HG03039 (cell line): ENCODE data around the gene FOLR1.
"Not testable (repeated sequence)": the region's sequence is repeated elsewhere in the genome, so short reads cannot be mapped to it uniquely, and the experiment has no call there.

Experiments used
- ATAC-seq: cut with Tn5 transposase; IDR thresholded peaks from one replicate; pipeline ENCODE4 v1.9.1; 2021; ENCODE audit warnings: mild to moderate bottlenecking, moderate library complexity; ENCODE audit not compliant: unreplicated experiment

Gene FOLR1

DNA sequence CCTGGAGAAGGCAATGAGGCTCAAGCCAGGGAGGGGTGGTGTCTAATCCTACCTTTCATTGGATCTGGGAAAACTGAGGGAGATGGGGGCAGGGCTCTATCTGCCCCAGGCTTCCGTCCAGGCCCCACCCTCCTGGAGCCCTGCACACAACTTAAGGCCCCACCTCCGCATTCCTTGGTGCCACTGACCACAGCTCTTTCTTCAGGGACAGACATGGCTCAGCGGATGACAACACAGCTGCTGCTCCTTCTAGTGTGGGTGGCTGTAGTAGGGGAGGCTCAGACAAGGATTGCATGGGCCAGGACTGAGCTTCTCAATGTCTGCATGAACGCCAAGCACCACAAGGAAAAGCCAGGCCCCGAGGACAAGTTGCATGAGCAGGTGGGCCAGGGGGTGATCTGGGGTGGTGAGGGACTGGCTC, at the start of gene FOLR1:
FOLR1 (plus strand) TSS at position 180 of the 421 bp plus-strand sequence; CDS start at position 214, 34 bp downstream.
- ATAC-seq = no peak

DNA sequence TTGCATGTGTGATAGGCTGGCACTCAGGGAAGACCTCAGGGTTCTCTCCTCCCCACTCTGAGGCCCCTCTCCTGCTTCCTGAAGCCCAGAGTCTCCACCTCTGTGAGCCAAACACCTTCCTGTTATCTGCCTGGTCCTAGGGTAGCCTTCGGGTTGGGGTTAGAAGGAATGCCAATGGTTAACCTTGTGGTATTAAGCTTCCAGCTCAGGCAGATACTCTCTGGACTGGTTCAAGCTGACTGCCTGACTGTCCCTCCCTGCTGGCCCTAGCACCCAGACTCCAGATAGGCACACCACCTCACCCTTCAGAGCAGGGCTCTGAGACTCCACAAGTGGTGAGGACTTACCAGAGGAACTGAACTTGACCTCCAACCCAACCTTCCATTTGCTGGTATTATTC, 49.4 kb upstream of the FOLR1 start:
- not testable (repeated sequence) for ATAC-seq

DNA sequence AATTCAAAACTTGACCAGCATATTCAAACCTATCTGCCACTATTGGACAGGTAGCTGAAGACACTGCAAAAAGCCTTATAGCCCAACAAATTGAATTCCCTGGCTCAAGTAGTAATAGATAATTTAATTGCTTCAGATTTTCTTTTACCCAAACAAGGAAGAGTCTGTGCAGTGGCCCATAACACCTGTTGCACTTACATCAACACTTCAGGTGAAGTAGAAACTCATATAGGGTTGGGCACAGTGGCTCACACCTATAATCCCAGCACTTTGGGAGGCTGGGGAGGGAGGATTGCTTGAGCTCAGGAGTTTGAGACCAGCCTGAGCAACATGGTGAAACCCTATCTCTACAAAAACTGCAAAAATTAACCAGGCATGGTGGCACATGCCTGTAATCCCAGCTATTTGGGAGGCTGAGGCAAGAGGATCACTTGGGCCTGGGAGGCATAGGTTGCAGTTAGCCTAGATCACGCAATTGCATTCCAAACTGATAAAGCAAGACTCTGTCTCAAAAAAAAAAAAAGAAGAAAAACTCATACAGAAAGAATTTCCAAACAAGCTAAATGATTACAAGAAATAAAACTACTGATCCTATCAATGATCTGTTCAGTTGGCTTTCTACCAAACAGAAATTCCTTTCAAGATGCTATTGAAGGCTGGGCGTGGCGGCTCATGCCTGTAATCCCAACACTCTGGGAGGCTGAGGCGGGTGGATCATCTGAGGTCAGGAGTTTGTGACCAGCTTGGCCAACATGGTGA, 47.0 kb upstream of the FOLR1 start:
- ATAC-seq = no peak

DNA sequence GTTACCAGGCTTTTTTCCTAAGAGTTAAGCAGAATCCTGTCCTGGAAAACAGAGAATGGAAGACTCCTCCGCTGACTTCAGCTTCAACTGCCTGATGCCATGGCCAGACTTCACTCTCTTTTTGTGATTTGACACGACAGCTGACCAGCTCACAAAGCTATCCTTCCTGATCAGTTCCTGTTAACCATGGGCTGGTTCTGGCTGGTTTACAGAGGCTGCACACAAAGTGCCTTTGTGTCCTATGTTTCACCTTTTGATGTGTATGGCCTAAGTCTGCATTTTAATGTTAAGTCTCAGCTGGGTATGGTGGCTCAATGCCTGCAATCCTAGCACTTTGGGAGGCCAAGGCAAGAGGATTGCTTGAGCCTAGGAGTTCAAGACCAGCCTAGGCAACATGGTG, 45.3 kb upstream of the FOLR1 start:
- no peak for ATAC-seq

DNA sequence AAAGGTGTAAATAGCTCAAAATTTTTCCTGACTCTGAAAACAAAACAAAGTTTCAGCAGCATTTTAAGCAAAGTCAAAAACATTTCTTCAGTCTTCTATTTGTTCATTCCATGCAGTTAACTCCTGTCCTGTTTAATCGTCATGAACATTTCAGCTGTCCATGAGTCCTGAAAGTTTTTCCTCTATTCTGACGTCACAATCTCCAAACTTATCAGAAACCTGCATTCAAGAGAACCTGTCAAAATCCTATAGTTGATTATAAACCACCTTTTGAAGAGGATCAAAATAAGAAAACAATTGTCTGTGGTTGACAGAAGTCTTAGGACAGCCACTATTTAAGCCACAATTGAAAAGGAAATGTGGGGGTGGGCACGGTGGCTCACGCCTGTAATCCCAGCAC, 41.1 kb upstream of the FOLR1 start:
- no peak for ATAC-seq

DNA sequence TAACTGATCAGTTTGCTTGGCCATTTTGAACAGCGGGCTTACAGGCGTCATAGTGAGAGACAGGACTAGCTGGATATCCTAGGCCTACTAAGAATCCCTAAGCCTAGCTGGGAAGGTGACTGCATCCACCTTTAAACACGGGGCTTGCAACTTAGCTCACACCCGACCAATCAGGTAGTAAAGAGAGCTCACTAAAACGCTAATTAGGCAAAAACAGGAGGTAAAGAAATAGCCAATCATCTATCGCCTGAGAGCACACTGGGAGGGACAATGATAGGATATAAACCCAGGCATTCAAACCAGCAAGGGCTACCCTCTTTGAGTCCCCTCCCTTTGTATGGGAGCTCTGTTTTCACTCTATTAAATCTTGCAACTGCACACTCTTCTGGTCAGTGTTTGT, 38.1 kb upstream of the FOLR1 start:
- ATAC-seq = not testable (repeated sequence)

DNA sequence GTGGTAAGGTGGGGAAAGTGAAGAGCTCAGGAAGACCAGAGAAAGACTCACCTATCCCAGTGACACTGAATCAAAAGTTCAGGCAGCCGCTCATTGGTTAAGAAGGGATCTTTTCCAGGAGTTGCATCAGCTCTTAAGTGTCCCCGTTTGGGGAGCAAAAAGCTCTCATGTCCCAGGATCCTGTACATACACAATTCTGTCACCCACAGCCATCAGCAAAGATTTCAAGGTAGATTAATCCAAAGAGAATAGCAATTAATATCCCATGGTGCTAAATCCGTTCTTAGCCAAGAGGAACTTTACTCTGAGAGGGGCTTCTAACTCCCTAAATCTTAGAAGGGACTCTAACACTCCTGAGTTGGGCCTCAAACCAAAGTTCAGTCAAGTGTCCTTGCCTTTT, 37.1 kb upstream of the FOLR1 start:
- no peak for ATAC-seq

DNA sequence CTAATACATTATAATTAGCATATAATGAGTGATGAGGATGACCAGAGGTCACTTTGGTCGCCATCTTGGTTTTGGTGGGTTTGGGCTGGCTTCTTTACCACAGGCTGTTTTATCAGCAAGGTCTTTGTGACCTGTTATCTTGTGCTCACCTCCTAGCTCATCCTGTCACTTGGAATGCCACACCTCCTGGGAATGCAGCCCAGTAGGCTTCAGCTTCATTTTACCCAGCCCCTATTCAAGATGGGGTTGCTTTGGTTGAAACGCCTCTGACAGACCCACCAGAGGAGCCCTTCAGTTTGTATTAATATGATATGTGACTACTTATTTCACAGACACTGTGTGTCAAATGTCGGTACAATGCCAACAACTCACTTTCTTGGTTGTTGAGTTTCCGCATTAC, 36.2 kb upstream of the FOLR1 start:
- no peak for ATAC-seq

DNA sequence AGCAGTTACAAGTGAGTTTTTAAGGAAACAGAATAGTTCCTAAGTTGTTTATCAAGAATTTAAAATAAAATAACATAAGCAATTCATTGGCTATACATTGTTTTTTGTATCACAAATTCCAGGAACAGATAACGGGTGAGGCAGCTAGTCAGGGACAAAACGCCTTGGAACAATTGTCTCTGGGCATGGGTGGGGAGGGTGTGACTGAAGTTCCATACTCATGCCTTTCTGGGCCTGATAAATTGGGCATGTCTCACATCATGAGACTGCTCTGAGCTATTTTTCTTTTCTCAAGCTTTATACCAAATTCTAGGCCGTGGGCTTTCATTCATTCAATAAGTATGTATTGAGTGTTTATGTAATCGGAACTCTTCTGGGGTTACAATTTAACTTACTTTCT, 34.8 kb upstream of the FOLR1 start:
- ATAC-seq = no peak

DNA sequence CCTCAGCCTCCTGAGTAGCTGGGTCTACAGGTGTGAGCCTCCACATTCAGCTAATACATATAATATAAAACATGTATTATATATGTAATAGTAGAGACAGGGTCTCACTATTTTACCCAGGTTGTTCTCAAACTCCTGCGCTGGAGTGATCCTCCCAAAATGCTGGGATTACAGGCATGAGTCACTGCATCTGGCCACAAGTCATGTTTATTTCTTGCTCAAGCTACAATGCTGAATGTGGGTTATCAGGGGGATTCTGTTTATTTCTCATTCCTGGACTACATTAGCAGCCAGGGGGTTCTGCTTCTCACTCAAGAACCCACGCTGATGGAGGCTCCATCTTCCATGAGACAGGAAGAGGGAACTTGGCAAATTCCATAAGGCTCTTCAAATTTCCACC, 31.6 kb upstream of the FOLR1 start:
- no peak for ATAC-seq

DNA sequence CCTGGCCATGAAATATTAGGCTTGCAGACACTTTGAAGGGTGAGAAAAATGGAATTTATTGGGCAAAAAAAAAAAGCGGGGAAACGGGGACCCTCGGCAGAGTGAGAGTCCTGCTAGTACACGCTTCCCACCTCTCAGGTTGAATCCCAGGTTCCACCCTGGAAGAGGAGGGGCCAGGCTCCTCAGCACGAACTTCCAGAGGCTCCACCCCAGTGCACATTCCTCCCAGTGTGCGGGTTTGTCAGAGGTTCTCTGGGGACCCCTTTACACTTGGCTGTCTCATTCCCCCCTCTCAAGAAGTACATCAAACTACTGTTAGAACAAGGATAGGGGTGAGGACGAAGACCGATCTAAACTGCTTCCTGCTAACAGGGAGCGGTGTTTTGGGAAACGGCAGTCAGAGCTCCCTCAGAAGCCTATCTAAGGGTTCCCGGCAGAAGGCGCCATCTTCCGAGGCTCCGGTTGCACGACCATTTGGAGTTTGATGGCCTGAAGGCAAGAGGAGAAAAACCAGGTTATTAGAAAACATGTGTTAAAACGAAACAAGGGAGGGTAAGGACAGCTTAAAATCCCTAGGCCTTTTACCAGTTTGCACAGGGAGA, 28.9 kb upstream of the FOLR1 start:
- no peak for ATAC-seq

DNA sequence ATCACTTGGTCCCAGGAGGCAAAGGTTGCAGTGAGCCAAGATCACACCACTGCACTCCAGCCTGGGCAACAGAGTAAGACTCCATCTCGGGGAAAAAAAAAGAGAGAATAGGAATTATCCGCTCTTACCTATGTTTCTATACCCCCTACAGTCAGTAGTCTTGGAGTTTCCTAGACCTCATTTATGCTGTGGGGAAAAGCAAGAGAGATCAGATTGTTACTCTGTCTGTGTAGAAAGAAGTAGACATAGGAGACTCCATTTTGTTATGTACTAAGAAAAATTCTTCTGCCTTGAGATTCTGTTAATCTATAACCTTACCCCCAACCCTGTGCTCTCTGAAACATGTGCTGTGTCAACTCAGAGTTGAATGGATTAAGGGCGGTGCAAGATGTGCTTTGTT, 27.8 kb upstream of the FOLR1 start:
- ATAC-seq = not testable (repeated sequence)

DNA sequence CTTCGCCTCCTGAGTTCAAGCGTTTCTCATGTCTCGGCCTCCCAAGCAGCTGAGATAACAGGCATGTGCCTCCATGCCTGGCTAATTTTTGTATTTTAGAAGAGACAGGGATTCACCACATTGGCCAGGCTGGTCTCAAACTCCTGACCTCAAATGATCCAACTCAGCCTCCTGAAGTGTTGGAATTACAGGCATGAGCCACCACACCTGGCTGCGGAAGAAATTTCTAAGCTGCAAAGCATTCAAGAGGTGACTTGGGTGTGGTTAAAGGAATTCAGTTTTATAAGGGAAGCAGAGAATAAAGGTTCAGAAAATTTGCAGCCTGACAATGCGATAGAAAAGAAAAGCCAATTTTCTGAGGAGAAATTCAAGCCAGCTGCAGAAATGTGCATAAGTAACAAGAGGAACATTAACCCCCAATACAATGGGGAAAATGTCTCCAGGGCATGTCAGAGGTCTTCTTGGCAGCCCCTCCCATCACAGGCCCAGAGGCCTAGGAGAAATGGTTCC, 22.8 kb upstream of the FOLR1 start:
- ATAC-seq = not testable (repeated sequence)

DNA sequence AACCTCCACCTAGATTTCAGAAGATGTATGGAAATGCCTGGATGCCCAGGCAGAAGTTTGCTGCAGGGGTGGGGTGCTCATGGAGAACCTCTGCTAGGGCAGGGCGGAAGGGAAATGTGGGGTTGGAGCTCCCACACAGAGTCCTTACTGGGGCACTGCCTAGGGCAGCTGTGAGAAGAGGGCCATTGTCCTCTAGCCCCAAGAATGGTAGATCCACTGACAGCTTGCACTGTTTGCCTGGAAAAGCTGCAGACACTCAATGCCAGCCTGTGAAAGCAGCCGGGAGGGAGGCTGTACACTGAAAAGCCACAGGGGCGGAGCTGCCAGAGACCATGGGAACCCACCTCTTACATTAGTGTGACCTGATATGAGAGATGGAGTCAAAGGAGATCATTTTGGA, 22.2 kb upstream of the FOLR1 start:
- not testable (repeated sequence) for ATAC-seq

DNA sequence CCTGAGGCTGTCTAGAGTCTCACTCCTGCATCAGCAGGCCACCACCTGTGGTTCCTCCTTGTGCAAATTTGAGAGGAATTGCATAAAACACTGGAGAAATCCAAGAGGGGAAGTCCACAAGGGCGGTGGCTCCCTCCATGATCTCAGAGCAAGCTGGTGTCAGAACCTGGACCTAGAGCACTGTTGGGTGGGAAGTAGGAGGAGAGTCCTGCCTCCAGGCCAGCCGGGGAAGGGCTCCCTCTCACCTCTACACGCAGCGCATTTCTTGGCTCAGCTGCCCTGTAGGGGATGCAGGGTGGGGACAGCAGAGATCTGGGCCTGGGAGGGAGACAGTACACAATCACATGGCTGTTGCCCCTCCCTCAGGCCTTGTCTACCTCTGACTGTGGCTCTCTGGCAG, 19.9 kb upstream of the FOLR1 start:
- ATAC-seq = not testable (repeated sequence)

DNA sequence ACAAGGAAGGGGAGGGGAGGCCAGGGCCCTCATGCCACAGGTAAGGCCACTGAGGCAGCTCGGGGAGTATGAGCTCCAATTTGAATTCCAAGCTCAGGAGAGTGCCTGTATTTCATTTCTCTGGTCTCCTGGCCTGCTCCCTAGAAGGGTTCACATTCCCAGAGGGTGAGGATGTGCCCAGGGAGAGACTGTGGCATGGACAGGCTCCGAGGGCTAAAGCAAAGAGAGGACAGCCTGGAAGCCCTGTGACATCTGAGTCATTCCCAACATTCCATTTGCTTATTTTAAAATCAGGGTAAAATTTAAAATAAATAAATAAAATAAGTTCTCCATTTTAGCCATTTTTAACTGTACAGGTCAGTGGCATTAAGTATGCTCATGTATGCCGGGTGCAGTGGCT, 18.6 kb upstream of the FOLR1 start:
- ATAC-seq = no peak

DNA sequence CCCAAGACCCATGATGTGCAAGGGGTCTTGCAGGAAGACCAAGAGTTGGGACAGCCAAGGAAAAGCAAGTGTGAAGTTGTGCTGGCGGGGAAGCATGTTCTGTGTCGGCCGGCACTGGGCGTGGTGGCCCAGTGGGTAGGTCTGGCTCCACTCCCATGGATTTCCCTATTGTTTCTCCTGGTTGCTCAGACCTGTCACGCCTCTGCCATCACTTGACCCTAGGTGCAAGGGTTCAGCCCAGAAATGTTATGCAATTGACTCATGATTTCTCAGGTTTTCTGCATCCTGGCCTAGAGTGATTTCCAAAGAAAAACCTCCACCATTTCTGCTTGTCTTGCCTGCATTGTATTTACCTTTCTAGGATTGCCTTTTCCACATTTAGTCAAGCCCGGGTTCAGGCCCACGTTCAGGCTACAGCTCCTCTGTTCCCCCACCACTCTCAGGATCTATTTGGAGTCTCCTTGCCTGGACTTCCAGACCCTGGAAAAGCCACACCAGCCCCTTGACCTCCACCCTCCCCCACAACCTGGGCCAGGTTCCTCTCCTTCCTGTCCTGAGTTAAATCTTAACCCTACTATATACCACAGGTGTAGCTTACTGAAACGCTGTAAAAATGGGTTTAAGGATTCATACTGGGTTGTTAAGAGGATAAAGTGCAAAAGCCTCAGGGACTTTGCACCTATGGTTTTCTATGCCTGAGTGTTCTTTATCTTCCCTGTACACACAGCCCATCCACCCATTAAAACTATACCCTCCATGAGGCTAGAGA, 17.5 kb upstream of the FOLR1 start:
- no peak for ATAC-seq

DNA sequence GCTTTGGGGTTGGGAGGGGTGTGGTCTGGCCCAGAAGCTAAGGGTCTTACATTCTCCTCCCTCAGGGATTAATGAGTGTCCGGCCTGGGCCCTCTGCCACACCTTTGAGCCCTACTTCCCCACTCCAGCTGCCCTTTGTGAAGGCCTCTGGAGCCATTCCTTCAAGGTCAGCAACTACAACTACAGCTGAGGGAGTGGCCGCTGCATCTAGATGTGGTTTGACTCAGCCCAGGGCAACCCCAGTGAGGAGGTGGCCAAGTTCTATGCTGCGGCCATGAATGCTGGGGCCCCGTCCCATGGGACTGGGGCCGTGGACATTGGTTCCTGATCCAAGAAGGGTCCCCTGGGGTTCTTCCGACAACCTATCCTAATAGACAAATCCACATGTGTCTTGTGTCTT, 14.3 kb upstream of the FOLR1 start:
- no peak for ATAC-seq

DNA sequence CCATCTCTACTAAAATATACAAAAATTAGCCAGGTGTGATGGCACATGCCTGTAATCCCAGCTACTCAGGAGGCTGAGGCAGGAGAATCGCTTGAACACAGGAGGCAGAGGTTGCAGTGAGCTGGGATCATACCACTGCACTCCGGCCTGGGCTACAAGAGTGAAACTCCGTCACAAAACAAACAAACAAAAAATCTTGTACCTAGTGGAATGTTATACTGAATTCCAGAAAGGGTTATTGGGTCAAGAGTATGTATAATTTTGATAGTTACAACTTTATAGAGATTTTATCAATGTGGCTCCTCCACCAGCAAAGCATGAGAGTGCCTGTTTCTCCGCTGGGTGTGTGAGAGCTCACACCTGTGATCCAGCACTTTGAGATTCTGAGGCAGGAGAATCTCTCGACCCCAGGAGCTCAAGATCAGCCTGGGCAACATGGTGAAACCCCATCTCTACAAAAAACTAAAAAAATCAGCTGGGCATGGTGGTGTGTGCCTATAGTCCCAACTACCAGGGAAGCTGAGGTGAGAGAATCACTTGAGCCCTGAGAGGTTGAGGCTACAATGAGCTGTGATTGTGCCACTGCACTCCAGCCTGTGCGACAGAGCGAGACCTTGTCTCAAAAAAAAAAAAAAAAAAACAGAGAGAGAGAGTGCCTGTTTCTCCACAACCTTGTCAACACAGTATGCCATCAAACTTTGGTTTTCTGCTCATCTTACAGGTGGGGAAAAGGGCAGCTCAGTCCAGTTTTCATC, 12.7 kb upstream of the FOLR1 start:
- no peak for ATAC-seq

DNA sequence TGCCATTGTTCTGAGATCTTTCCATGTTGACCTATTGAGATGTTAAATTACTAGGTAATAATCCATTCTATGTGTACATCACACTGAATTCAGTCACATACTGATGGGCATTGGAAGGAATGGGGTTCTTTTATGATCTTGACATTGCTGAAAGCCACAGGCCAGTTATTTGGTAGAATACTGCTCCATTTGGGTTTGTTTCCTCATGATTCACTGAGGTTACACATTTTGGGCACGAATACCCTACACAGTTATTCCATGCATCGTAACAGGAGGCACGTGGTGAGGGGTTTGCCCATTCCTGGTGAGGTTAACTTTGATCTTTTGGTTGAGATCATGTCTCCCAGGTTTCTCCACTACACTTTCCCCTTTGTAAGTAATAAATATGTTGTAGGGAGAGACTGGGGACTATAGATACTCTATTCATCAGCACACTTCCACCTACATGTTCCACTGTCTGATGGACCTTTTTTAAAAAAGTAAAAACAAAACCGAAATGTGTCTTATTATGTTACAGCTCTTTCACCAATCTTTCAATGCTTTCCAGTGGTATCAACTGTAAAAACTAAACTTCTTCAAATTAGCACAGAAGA, 12.0 kb upstream of the FOLR1 start:
- ATAC-seq = no peak
